Endodermal cell (in vitro differentiated cells): ENCODE measurements around the gene C1orf210. TPM values are rescaled to one million over a fixed set of nuclear protein-coding genes. Genes with fewer than 3 reads are reported as not detected.

Experiments
- DNase-seq: peaks from one replicate; pipeline ENCODE4 v3.0.0-alpha.2; 2017
- H3K27ac ChIP-seq: 2 replicates; pipeline ENCODE4 v1.5.1; 2013; ENCODE audit warnings: mild to moderate bottlenecking, low read depth, low read length, moderate library complexity
- H3K27me3 ChIP-seq: 2 replicates; pipeline ENCODE4 v1.6.1; 2013; ENCODE audit warnings: mild to moderate bottlenecking, low read length, moderate library complexity; ENCODE audit not compliant: insufficient read depth, control insufficient read depth, poor library complexity, severe bottlenecking
- H3K36me3 ChIP-seq: 2 replicates; pipeline ENCODE4 v1.7.0; 2013; ENCODE audit warnings: mild to moderate bottlenecking, low read length, moderate library complexity; ENCODE audit not compliant: control insufficient read depth, insufficient read depth
- H3K4me1 ChIP-seq: one replicate; pipeline ENCODE4 v1.7.0; 2013; ENCODE audit warnings: low read length; ENCODE audit not compliant: control insufficient read depth, insufficient read depth
- H3K4me3 ChIP-seq: 2 replicates; pipeline ENCODE4 v1.5.1; 2013; ENCODE audit warnings: mild to moderate bottlenecking, low read length, moderate library complexity
- H3K9ac ChIP-seq: 2 replicates; pipeline ENCODE4 v1.6.1; 2013; ENCODE audit warnings: mild to moderate bottlenecking, low read length, moderate library complexity; ENCODE audit not compliant: poor library complexity, severe bottlenecking; ENCODE audit errors: extremely low read depth
- H3K9me3 ChIP-seq: 2 replicates; pipeline ENCODE4 v1.6.1; 2013; ENCODE audit warnings: mild to moderate bottlenecking, low read length, moderate library complexity; ENCODE audit not compliant: control insufficient read depth
- H3K27ac Mint-ChIP-seq: 2 replicates; pipeline ENCODE4 v1.8.0; 2020; ENCODE audit warnings: mixed read lengths
- H3K27me3 Mint-ChIP-seq: 2 replicates; pipeline ENCODE4 v1.8.0; 2021; ENCODE audit warnings: mild to moderate bottlenecking, mixed read lengths; ENCODE audit not compliant: insufficient read depth
- H3K36me3 Mint-ChIP-seq: 2 replicates; pipeline ENCODE4 v1.8.0; 2020; ENCODE audit warnings: low read depth, mixed read lengths
- H3K4me1 Mint-ChIP-seq: 2 replicates; pipeline ENCODE4 v1.8.0; 2020; ENCODE audit warnings: mixed read lengths
- H3K4me3 Mint-ChIP-seq: 2 replicates; pipeline ENCODE4 v1.8.0; 2020; ENCODE audit warnings: mild to moderate bottlenecking, moderate library complexity, mixed read lengths
- H3K9me3 Mint-ChIP-seq: 2 replicates; pipeline ENCODE4 v1.8.0; 2020; ENCODE audit warnings: mild to moderate bottlenecking, mixed read lengths
- CTCF ChIP-seq: fragments of 200-600 bp; sonication (generic); conservative IDR thresholded peaks from 2 replicates; pipeline ENCODE4 v1.5.0; 2021; ENCODE audit warnings: antibody characterized with exemption, mild to moderate bottlenecking
- WGBS, 2 experiments: methylation state at CpG; one replicate each; pipeline versions ENCODE4 v1.1.5 to v1.1.7; 2013; ENCODE audit warnings: missing lambda C conversion rate in 2 of 2, mixed read lengths in 1 of 2; ENCODE audit not compliant: insufficient coverage in 1 of 2, insufficient read length in 1 of 2; 5-methylcytosine and 5-hydroxymethylcytosine counted together
- total RNA-seq, 2 donors: library from RNA; stranded (reverse); fragmentation: NEBNext Ultra II Directional in 1 of 2; extraction: Animal tissue kit (Norgen Biotek cat#: 25700) in 1 of 2; gene quantifications; 2 replicates in 1 of 2; 3 replicates in 1 of 2; pipeline ENCODE4 v1.2.1, GENCODE V29; 2021

C1orf210 gene
- total RNA-seq, 2 donors from 2014 or later, result 9.7 to 17.9 TPM

GRCh38 chr1:43299101-43299500, 13.7 kb upstream of the C1orf210 start:
- H3K4me3 ChIP-seq, result no peak overlapping the region
- Mint-ChIP-seq H3K9me3 (no peaks in the 10 kb centered on the region), H3K27ac (no peak overlapping the region), H3K4me1 (peaks cover 28% of the 10 kb centered on the region), H3K4me3 (no peak overlapping the region), H3K36me3 (no peaks in the 10 kb centered on the region), H3K27me3 (no peaks in the 10 kb centered on the region)
- peaks cover 12% of the 10 kb centered on the region for H3K4me1 ChIP-seq
- no peak for DNase-seq
- H3K36me3 ChIP-seq, result no peaks in the 10 kb centered on the region
- no peaks in the 10 kb centered on the region for H3K27me3 ChIP-seq
- H3K9me3 ChIP-seq, result no peaks in the 10 kb centered on the region
- no peak overlapping the region for H3K27ac ChIP-seq
- no peak overlapping the region for H3K9ac ChIP-seq
- TF ChIP-seq CTCF, result no peak

- 93% methylated on average over 1 of the region's 1 CpG; no CpG with 5 or more reads in 1 of the 2 experiments for WGBS, 2 experiments
- H3K4me1 Mint-ChIP-seq, result peaks cover 23% of the 10 kb centered on the region
Measured at GRCh38 chr1:43298055-43298454, 12.7 kb upstream of the C1orf210 start.

GRCh38 chr1:43296207-43296606, 10.8 kb upstream of the C1orf210 start:
- H3K36me3 Mint-ChIP-seq, result no peaks in the 10 kb centered on the region
- no peak overlapping the region for H3K27ac Mint-ChIP-seq
- peaks cover 15% of the 10 kb centered on the region for H3K4me1 ChIP-seq
- no peaks in the 10 kb centered on the region for H3K36me3 ChIP-seq
- no peak overlapping the region for H3K4me3 Mint-ChIP-seq
- no peaks in the 10 kb centered on the region for H3K27me3 ChIP-seq
- DNase-seq, result no peak
- H3K4me3 ChIP-seq, result no peak overlapping the region
- no peaks in the 10 kb centered on the region for H3K9me3 ChIP-seq
- H3K27ac ChIP-seq, result no peak overlapping the region
- H3K9me3 Mint-ChIP-seq, result no peaks in the 10 kb centered on the region
- peaks cover 19% of the 10 kb centered on the region for H3K4me1 Mint-ChIP-seq
- no peak overlapping the region for H3K9ac ChIP-seq
- 84% methylated on average over 1 of the region's 1 CpG; no CpG with 5 or more reads in 1 of the 2 experiments for WGBS, 2 experiments
- H3K27me3 Mint-ChIP-seq, result no peaks in the 10 kb centered on the region
- no peak for TF ChIP-seq CTCF

More at GRCh38 chr1:43298055-43298454, 12.7 kb upstream of the C1orf210 start:
- peaks cover 15% of the 10 kb centered on the region for H3K4me1 ChIP-seq
- H3K36me3 ChIP-seq, result no peaks in the 10 kb centered on the region
- H3K27ac ChIP-seq, result no peak overlapping the region
- no peaks in the 10 kb centered on the region for H3K27me3 ChIP-seq
- no peak overlapping the region for H3K4me3 ChIP-seq
- TF ChIP-seq CTCF, result no peak
- no peak overlapping the region for H3K9ac ChIP-seq
- Mint-ChIP-seq H3K27ac (no peak overlapping the region), H3K9me3 (no peaks in the 10 kb centered on the region), H3K36me3 (no peaks in the 10 kb centered on the region), H3K27me3 (no peaks in the 10 kb centered on the region), H3K4me3 (no peak overlapping the region)
- no peaks in the 10 kb centered on the region for H3K9me3 ChIP-seq
- no peak for DNase-seq
